SK-N-SH (cell line): Measurements from ENCODE around the gene FOXL1. TPM values are rescaled to one million over a fixed set of nuclear protein-coding genes. Genes with fewer than 3 reads are reported as not detected.
A peak's percentile ranks its signal among the peaks of the same experiment; 100 is the strongest.

Source experiments
- CTCF ChIA-PET: fragments of 300-600, 350-600 bp; formaldehyde crosslinking; extraction: SDS; loops from one replicate; lab custom pipeline; 2021; lab: Yijun Ruan, JAX
- POLR2A ChIA-PET: fragments of 350-600 bp; sonication (Branson Sonifier 250); formaldehyde crosslinking; extraction: SDS; loops from one replicate; lab custom pipeline; 2020; ENCODE audit warnings: antibody characterized with exemption, inconsistent platforms; lab: Yijun Ruan, JAX
- DNase-seq: peaks from one replicate; pipeline ENCODE4 v3.0.0; 2012
- H2AFZ ChIP-seq: fragments of 200-600 bp; sonication (generic); 2 replicates; pipeline ENCODE4 v1.8.1; 2016; ENCODE audit warnings: antibody characterized with exemption, mild to moderate bottlenecking, low read depth
- H3F3A ChIP-seq: fragments of 200-600 bp; sonication (generic); replicated peaks from 2 replicates; pipeline ENCODE3; 2016; ENCODE audit warnings: antibody characterized with exemption, mild to moderate bottlenecking; ENCODE audit not compliant: insufficient read depth
- H3K27ac ChIP-seq, 2 experiments: fragments of 200-500 bp in 1 of 2; fragments of 200-600 bp in 1 of 2; sonication (Bioruptor generic) in 1 of 2; sonication (generic), shearing (Covaris generic) in 1 of 2; 2 replicates each; pipeline versions ENCODE4 v1.5.1 to v1.6.1; 2014 to 2016; ENCODE audit warnings: low read depth in 2 of 2, inconsistent platforms in 1 of 2, low read length in 1 of 2, mild to moderate bottlenecking in 1 of 2, mixed read lengths in 1 of 2
- H3K27me3 ChIP-seq: fragments of 200-600 bp; sonication (generic), shearing (Covaris generic); 2 replicates; pipeline ENCODE4 v1.6.1; 2016; ENCODE audit warnings: mixed run types; ENCODE audit not compliant: insufficient read depth
- H3K36me3 ChIP-seq, 2 experiments: fragments of 200-500 bp in 1 of 2; fragments of 200-600 bp in 1 of 2; sonication (Bioruptor generic) in 1 of 2; sonication (generic) in 1 of 2; replicated peaks in 1 of 2; 2 replicates each; pipeline versions ENCODE3 to v1.5.1; 2014 to 2016; ENCODE audit warnings: low read length in 1 of 2, mild to moderate bottlenecking in 1 of 2; ENCODE audit not compliant: insufficient read depth in 2 of 2, control insufficient read depth in 1 of 2
- H3K4me1 ChIP-seq, 2 experiments: fragments of 200-500 bp in 1 of 2; fragments of 200-600 bp in 1 of 2; sonication (Bioruptor generic) in 1 of 2; sonication (generic), shearing (Covaris generic) in 1 of 2; 2 replicates each; pipeline versions ENCODE4 v1.5.1 to v1.6.1; 2014 to 2016; ENCODE audit warnings: low read depth in 1 of 2, low read length in 1 of 2, mixed run types in 1 of 2; ENCODE audit not compliant: insufficient read depth in 2 of 2, control insufficient read depth in 1 of 2
- H3K4me2 ChIP-seq: fragments of 200-600 bp; sonication (generic), shearing (Covaris generic); 2 replicates; pipeline ENCODE4 v1.6.1; 2017; ENCODE audit warnings: mixed run types
- H3K4me3 ChIP-seq, 2 experiments: fragments of 200-500 bp in 1 of 2; fragments of 200-600 bp in 1 of 2; sonication (Bioruptor generic) in 1 of 2; sonication (generic), shearing (Covaris generic) in 1 of 2; 2 replicates each; pipeline versions ENCODE4 v1.5.1 to v1.8.1; 2014 to 2016; ENCODE audit warnings: low read depth in 2 of 2, inconsistent platforms in 1 of 2, low read length in 1 of 2, mild to moderate bottlenecking in 1 of 2, mixed read lengths in 1 of 2, moderate library complexity in 1 of 2
- H3K79me2 ChIP-seq: fragments of 200-600 bp; sonication (generic); 2 replicates; pipeline ENCODE4 v1.8.1; 2017; ENCODE audit warnings: mild to moderate bottlenecking; ENCODE audit not compliant: insufficient read depth
- H3K9ac ChIP-seq: fragments of 200-600 bp; sonication (generic); 2 replicates; pipeline ENCODE4 v1.6.1; 2017; ENCODE audit warnings: mixed run types
- H3K9me2 ChIP-seq: fragments of 200-600 bp; sonication (generic); 2 replicates; pipeline ENCODE4 v1.6.1; 2017; ENCODE audit warnings: mixed run types
- H3K9me3 ChIP-seq: fragments of 200-600 bp; sonication (generic); 2 replicates; pipeline ENCODE4 v1.6.1; 2017; ENCODE audit warnings: mixed run types, mild to moderate bottlenecking, moderate library complexity
- H4K20me1 ChIP-seq: fragments of 200-600 bp; sonication (generic); 2 replicates; pipeline ENCODE4 v1.6.1; 2017; ENCODE audit warnings: mild to moderate bottlenecking, mixed run types; ENCODE audit not compliant: insufficient read depth
- EP300 ChIP-seq, 2 experiments: IDR thresholded peaks; 2 replicates each; pipeline versions ENCODE4 v1.4.0 to v1.6.1; 2012; ENCODE audit warnings: borderline replicate concordance in 1 of 2, low read depth in 1 of 2, low read length in 1 of 2
- EZH2phosphoT487 ChIP-seq: fragments of 200-600 bp; sonication (generic); IDR thresholded peaks from 2 replicates; pipeline ENCODE4 v1.6.1; 2017; ENCODE audit warnings: low read depth, mixed run types, mild to moderate bottlenecking, antibody characterized with exemption, moderate library complexity, borderline replicate concordance
- MEF2A ChIP-seq: IDR thresholded peaks from 2 replicates; pipeline ENCODE4 v1.4.0; 2012; ENCODE audit warnings: low read depth, borderline replicate concordance
- MXI1 ChIP-seq: IDR thresholded peaks from 2 replicates; pipeline ENCODE4 v1.6.1; 2012; ENCODE audit warnings: mild to moderate bottlenecking, low read depth, low read length, improper control_type of control experiment
- NRF1 ChIP-seq: IDR thresholded peaks from 2 replicates; pipeline ENCODE4 v1.6.1; 2012; ENCODE audit warnings: low read depth, mild to moderate bottlenecking, low read length
- POLR2AphosphoS5 ChIP-seq: IDR thresholded peaks from 2 replicates; pipeline ENCODE4 v1.6.1; 2012; ENCODE audit warnings: low read depth, low read length
- RCOR1 ChIP-seq: fragments of 150-350 bp; IDR thresholded peaks from 2 replicates; pipeline ENCODE4 v1.6.1; 2017; ENCODE audit warnings: antibody characterized with exemption, low read length
- SIN3A ChIP-seq: IDR thresholded peaks from 2 replicates; pipeline ENCODE4 v1.6.1; 2012; ENCODE audit warnings: low read depth, mild to moderate bottlenecking, low read length, moderate library complexity, borderline replicate concordance
- TAF1 ChIP-seq: IDR thresholded peaks from 2 replicates; pipeline ENCODE4 v1.6.1; 2012; ENCODE audit warnings: low read depth, mild to moderate bottlenecking, low read length, moderate library complexity, borderline replicate concordance
- TEAD4 ChIP-seq: IDR thresholded peaks from 2 replicates; pipeline ENCODE4 v1.4.0; 2012; ENCODE audit warnings: mild to moderate bottlenecking, borderline replicate concordance; ENCODE audit not compliant: insufficient read depth
- YY1 ChIP-seq: IDR thresholded peaks from 2 replicates; pipeline ENCODE4 v1.4.0; 2012; ENCODE audit warnings: low read depth, mild to moderate bottlenecking
- WGBS: methylation state at CpG from one replicate; pipeline ENCODE4 v1.1.6; 2017; ENCODE audit warnings: low lambda C conversion rate; 5-methylcytosine and 5-hydroxymethylcytosine counted together
- polyA plus RNA-seq, 3 experiments: library from polyadenylated mRNA; depleted of rRNA; stranded (reverse); fragments of >200 nt; gene quantifications; 2 replicates each; pipeline ENCODE4 v1.2.3, GENCODE V29; 2012
- TF ChIP-seq, protein P1 (sequence below): IDR thresholded peaks from 2 replicates; pipeline ENCODE4 v1.4.0; 2012; ENCODE audit warnings: low read depth
- TF ChIP-seq, protein P2 (sequence below): IDR thresholded peaks from 2 replicates; pipeline ENCODE4 v1.4.0; 2012; ENCODE audit warnings: low read depth, borderline replicate concordance

FOXL1 gene
- polyA plus RNA-seq, 1 of the 3 experiments (the other 2 are of a cell fraction), result 2.5 TPM

- Histone ChIP-seq H3K9me2 (no peaks in the 10 kb centered on the region), H3K27ac (peak within 1 kb of the TSS; percentile 47 to 79; a peak in 2 of 4 replicates), H3K4me2 (peak within 1 kb of the TSS; percentile 94), H3K4me1 (peaks cover 0 to 12% of the 10 kb centered on the region in 2 experiments; a peak in 2 of 4 replicates), H3K9ac (peak within 1 kb of the TSS; percentile 83), H3K9me3 (no peaks in the 10 kb centered on the region), H3K4me3 (peak within 1 kb of the TSS; percentile 75 to 98), H3K79me2 (peaks cover 13% of the 10 kb centered on the region), H3K27me3 (no peaks in the 10 kb centered on the region; the same call in 1 of the 2 replicates), H4K20me1 (no peaks in the 10 kb centered on the region), H2AFZ (peak within 1 kb of the TSS; percentile 84), H3K36me3 (peaks cover 7 to 17% of the 10 kb centered on the region in 2 experiments), H3F3A (peaks cover 12% of the 10 kb centered on the region)
- peak; percentile 99 for DNase-seq
- TF ChIP-seq SIN3A, result peak; percentile 36; the same call in 1 of the 2 replicates
- no peak for TF ChIP-seq MEF2A
- TF ChIP-seq EP300 (IDR thresholded peaks at IDR 0.05; ENCODE audit: borderline replicate concordance in 1 of 2, low read depth in 1 of 2, low read length in 1 of 2), result no peak
- TF ChIP-seq RCOR1, result peak; percentile 65; the same call in 1 of the 2 replicates
- TF ChIP-seq, protein P1, sequence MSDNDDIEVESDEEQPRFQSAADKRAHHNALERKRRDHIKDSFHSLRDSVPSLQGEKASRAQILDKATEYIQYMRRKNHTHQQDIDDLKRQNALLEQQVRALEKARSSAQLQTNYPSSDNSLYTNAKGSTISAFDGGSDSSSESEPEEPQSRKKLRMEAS, result peak; percentile 48; the same call in 1 of the 2 replicates
- no peak for TF ChIP-seq EZH2phosphoT487
- TF ChIP-seq NRF1, result peak; percentile 98
- peak; percentile 78; the same call in 1 of the 2 replicates for TF ChIP-seq TAF1
- TF ChIP-seq POLR2AphosphoS5, result peak; percentile 93
- TF ChIP-seq YY1, result no peak
- TF ChIP-seq MXI1, result peak; percentile 34; the same call in 1 of the 2 replicates
- POLR2A ChIA-PET, result interaction anchor here (0.6 kb wide), 1 partner anchor 9 kb away, joined by 3 read pairs; no protein-coding TSS in a partner anchor
- 3% methylated on average over 24 of the region's 70 CpGs for WGBS
- CTCF ChIA-PET, result interaction anchor here (0.7 to 1.2 kb wide), 3 partner anchors 9 to 734 kb away, joined by 3 to 7 read pairs (median 3); no protein-coding TSS in a partner anchor
Measured at GRCh38 chr16:86554917-86555703, 23.2 kb upstream of the FOXL1 start, which contains the start of gene MTHFSD. Gene MTHFSD, minus strand, starts transcription at chr16:86555235. Its CDS starts 51 bp downstream, at chr16:86555184.

- H3K36me3 ChIP-seq, result peaks cover 7 to 11% of the 10 kb centered on the region in 2 experiments
- H2AFZ ChIP-seq, result peak overlapping the region; percentile 84; the same call in 1 of the 2 replicates
- no peaks in the 10 kb centered on the region; the same call in 1 of the 2 replicates for H3K27me3 ChIP-seq
- H3F3A ChIP-seq, result peaks cover 12% of the 10 kb centered on the region
- H3K79me2 ChIP-seq, result peaks cover 13% of the 10 kb centered on the region
- CTCF ChIA-PET, result interaction anchor here (0.7 to 1.2 kb wide), 3 partner anchors 9 to 734 kb away, joined by 3 to 7 read pairs (median 3); no protein-coding TSS in a partner anchor
- H3K9ac ChIP-seq, result peak overlapping the region; percentile 83
- peak overlapping the region; percentile 75 to 98 for H3K4me3 ChIP-seq
- WGBS, result 31% methylated on average over 5 of the region's 17 CpGs
- no peaks in the 10 kb centered on the region for H3K9me3 ChIP-seq
- POLR2A ChIA-PET, result interaction anchor here (0.6 kb wide), 1 partner anchor 9 kb away, joined by 3 read pairs; no protein-coding TSS in a partner anchor
- H3K4me1 ChIP-seq, result peaks cover 0 to 12% of the 10 kb centered on the region in 2 experiments; a peak in 2 of 4 replicates
- H3K27ac ChIP-seq, result peak overlapping the region in 1 of 2 experiments; percentile 12; a peak in 1 of 4 replicates
- DNase-seq, result no peak
- H3K9me2 ChIP-seq, result no peaks in the 10 kb centered on the region
- TF ChIP-seq MEF2A, result no peak
- no peak for TF ChIP-seq TEAD4
- TF ChIP-seq MXI1, result no peak
- TF ChIP-seq EP300 (IDR thresholded peaks at IDR 0.05; ENCODE audit: borderline replicate concordance in 1 of 2, low read depth in 1 of 2, low read length in 1 of 2), result no peak
- TF ChIP-seq, protein P2, sequence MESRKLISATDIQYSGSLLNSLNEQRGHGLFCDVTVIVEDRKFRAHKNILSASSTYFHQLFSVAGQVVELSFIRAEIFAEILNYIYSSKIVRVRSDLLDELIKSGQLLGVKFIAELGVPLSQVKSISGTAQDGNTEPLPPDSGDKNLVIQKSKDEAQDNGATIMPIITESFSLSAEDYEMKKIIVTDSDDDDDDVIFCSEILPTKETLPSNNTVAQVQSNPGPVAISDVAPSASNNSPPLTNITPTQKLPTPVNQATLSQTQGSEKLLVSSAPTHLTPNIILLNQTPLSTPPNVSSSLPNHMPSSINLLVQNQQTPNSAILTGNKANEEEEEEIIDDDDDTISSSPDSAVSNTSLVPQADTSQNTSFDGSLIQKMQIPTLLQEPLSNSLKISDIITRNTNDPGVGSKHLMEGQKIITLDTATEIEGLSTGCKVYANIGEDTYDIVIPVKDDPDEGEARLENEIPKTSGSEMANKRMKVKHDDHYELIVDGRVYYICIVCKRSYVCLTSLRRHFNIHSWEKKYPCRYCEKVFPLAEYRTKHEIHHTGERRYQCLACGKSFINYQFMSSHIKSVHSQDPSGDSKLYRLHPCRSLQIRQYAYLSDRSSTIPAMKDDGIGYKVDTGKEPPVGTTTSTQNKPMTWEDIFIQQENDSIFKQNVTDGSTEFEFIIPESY, result no peak
- no peak for TF ChIP-seq NRF1
- TF ChIP-seq, all 33 proteins: peak for 0
- H4K20me1 ChIP-seq, result no peaks in the 10 kb centered on the region
- peak overlapping the region; percentile 94 for H3K4me2 ChIP-seq
Measured at GRCh38 chr16:86555704-86556075, 22.7 kb upstream of the FOXL1 start.
